Stimulated activated CD4-positive, alpha-beta T cell treated with anti-CD3 and anti-CD28 coated beads, TNF-alpha, amount 100 ng/mL, for 1 hour (primary cell): ENCODE data around the gene DPH6.

ENCODE experiments used
- DNase-seq, 3 donors: peaks; one replicate each; pipeline ENCODE4 v3.0.0-alpha.2; 2020; ENCODE audit warnings: low read depth in 3 of 3, low spot score in 1 of 3

The DPH6 gene

DNA sequence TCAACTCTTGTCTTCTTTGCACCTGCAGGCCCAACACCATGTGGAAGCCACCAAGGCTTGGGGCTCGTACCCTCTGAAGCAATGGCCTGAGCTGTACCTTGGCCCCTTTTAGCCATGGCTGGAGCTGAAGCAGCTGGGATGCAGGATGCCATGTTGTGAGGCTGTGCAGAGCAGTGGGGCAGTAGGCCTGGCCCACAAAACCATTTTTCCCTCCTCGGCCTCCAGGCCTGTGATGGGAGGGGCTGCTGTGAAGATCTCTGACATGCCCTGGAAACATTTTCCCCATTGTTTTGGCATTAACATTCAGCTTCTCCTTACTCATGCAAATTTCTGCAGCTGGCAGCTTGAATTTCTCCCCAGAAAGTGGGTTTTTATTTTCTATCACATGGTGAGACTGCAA lies 58.5 kb downstream of the DPH6 start:
- DNase-seq = no peak

DNA sequence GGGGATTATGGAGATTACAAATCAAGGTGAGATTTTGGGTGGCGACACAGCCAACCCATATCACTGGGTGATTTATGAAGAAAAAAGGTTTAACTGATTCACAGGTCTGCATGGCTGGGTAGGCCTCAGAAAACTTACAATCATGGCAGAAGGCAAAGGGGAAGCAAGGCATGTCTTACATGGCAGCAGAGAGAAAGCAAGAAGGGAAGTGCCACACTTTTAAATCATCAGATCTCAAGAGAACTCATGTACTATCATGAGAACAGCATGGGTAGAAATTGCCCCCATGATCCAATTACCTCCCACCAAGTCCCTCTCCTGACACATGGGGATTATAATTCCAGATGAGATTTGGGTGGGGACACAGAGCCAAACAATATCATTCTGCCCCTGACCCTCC lies 59.7 kb downstream of the DPH6 start:
- DNase-seq = no peak

DNA sequence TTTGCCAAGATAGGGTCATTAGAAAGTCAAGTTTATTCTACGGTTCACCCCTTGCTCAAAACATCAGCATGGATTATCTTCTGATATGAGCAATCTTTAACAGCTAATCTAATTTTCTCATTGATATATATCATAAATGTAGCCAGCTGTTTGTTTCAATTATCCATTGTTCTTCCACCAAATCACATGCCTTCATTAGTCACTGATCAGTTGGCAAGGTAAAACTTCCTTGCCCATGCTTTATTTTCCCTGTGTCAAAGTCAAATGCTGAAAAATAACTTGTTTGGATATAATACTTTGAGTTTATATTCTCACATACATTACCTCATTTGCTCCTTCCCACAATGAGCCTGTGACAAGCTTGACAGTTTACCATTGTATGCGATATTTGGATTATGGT lies 60.6 kb downstream of the DPH6 start:
- DNase-seq = no peak

- DNase-seq = no peak
These were observed 61.6 kb downstream of the DPH6 start for GRCh38 chr15:35484231-35484945.

GRCh38 chr15:35481992-35482391 lies 64.0 kb downstream of the DPH6 start:
- no peak for DNase-seq

- no peak for DNase-seq
These were observed 64.9 kb downstream of the DPH6 start for GRCh38 chr15:35481064-35481463.

DNA sequence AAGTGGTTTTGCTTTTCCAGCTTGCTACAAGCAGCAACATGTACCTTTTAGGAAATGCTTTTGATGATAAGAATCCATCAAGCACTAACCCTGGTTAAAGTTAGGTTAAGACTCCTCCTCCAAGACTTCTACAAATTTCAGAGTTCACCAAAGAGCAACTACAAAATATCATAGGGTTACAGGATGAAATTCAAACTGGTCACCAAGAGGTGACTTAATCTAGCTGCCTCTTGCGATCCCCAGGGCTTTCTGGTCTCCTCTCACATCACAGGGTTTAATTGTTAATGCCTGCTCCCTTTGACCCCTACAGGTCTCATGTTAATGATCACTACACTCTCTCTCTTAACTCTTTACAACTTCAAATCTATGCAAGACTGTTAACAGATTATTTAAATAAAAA lies 66.5 kb downstream of the DPH6 start:
- no peak for DNase-seq

DNA sequence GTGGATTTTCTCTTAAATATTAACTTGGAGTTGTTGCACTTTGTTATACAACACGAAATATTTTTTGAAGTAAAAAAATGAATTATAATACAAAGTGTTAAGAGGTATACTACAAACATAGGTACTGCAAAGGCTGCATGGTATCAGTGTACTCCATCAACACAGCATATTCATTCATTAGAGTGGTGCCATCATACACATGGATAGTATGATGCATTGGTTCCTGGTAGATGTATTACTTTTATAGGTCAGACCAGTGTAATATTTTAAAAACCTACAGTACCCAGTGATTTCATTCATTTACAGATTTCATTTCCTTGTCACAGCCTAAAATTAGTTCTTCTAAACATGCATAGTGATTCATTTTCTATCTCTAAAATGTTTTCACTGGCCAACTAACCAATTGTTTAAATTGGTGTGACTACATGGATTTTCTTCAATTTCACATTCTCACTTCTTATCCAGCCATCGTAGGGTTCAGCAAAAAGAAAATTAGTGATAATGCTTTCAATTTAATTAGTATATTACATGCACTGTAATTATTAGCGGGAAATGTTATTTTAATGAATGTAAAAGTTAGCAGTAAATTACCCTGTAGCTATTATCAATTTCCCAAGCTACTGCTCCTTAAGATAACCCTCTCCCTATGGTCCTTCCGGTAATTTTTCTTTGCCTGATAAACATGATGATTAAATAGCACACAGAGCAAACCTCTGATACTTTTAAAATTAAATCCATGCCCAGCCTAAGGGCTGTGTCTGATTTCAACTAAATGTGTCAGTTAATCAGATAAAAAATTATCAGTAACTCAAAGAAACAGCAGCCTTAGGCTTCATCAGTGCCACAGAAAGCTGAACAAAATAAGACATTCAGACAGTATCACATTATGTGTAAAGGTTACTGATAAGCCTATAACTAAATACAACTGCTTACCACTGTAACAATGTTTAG lies 68.4 kb downstream of the DPH6 start:
- no peak for DNase-seq

- DNase-seq = no peak
These were observed 74.9 kb downstream of the DPH6 start for GRCh38 chr15:35471024-35471423.

DNA sequence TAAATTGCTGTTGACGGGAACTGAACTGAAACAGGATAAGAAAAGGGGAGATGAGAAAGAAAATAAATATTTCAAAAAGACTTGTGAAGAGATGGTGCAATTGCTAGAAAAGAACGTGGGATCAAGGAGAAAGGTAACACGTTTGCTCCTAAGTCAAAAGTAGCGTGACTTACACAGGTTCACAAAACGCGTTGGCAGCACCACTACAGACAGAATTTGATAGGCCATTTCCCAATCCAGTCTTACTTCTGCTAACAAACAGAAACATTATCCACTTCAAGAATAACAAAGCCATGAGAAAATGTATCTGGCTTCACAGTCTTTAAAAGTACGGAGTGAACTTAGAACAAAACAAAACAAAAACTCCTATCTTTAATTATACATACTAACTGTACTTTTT lies 75.5 kb downstream of the DPH6 start:
- no peak for DNase-seq

GRCh38 chr15:35466476-35466875 lies 79.5 kb downstream of the DPH6 start:
- no peak for DNase-seq

DNA sequence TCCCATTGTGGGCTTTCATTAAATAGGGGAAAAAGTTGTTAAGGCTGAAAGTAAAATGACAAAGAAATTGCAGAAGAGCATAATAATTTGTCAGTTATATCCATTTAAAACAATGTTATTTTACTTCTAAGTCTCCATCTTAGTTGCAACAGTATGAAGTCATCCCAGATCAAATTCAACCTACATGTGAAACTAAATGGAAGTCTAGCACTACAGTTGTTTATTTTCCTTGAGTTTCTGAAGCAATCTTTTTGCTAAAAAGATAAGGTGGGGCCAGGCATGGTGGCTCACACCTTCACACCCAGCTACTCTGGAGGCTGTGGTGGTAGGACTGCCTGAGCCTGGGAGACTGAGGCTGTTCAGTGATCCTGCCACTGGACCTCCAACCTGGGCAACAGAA lies 80.2 kb downstream of the DPH6 start:
- DNase-seq = no peak

GRCh38 chr15:35460616-35461015 lies 85.3 kb downstream of the DPH6 start:
- DNase-seq = no peak

- no peak for DNase-seq
These were observed 87.6 kb downstream of the DPH6 start for GRCh38 chr15:35458176-35458856.

DNA sequence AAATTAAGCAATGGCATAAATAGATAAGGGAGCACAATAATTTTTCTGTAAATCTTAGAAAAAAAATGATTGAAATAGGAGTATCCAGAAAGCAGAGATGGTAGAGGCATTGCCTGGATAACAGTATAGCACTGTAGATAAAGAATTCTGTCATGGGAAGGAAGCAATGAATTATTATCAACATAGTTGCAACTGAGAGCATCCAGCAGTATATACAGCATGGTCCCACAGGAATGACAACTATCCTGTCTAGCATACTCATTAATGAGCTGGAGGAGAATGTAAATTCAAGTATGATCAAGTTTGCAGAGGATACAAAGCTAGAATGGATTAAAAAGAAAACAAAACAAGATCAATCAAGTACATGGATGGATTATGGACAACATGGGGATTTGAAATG lies 90.8 kb downstream of the DPH6 start:
- DNase-seq = no peak

GRCh38 chr15:35450492-35450891 lies 95.5 kb downstream of the DPH6 start:
- DNase-seq = no peak

DNA sequence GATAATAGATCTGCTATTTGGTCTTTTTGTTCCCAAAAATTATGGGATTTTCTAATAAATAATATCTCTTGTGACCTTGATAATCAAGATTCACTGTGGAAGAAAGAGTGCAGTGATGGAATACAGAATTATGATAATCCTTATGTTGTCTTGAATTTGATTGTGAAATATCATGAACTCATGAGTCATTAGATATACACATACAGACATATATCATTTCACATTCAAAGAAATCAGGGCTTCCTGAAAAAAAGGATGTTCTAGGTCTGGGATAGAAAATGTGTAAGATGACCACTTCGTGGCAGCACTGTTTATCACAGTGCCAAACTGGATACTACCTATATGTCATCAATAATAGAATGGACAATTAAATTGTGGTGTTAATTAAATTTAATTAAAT lies 97.7 kb downstream of the DPH6 start:
- DNase-seq = no peak

- no peak for DNase-seq
These were observed 100.1 kb downstream of the DPH6 start for GRCh38 chr15:35445891-35446290.

- DNase-seq = no peak
These were observed 101.3 kb downstream of the DPH6 start for GRCh38 chr15:35444557-35445204.

- no peak for DNase-seq
These were observed 102.6 kb downstream of the DPH6 start for GRCh38 chr15:35443376-35443775.

- no peak for DNase-seq
These were observed 103.2 kb downstream of the DPH6 start for GRCh38 chr15:35442742-35443141.
